GM18517 (cell line): Measurements from ENCODE around the gene RYR3.

Experiments used
- ATAC-seq: cut with Tn5 transposase; IDR thresholded peaks from one replicate; pipeline ENCODE4 v1.9.1; 2021; ENCODE audit warnings: mild to moderate bottlenecking, moderate library complexity; ENCODE audit not compliant: unreplicated experiment

RYR3 gene

GRCh38 chr15:33310481-33311311, at the start of gene RYR3:
Gene RYR3 (plus strand): TSS chr15:33310967. CDS start chr15:33311046, 79 bp downstream.
- ATAC-seq: no peak

DNA sequence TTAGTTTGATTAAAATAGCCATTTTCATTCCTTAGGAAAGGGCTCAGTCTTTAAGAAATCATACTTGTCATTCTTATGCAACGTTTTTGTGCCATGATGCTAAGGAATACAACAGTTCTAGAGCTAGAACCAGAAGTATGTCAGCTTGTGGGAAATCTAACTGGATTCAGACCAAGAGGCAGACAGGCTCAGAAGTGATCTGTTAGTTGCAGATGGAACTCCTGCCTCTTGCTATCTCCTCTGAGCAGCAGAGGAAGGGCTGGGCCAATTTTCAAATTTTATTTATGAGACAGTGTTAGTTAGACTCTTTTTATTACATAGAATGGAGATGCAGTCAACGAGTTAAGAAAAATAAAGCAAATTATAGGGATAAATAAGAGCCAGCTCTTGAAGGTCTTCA, 48.5 kb upstream of the RYR3 start:
- ATAC-seq: no peak

DNA sequence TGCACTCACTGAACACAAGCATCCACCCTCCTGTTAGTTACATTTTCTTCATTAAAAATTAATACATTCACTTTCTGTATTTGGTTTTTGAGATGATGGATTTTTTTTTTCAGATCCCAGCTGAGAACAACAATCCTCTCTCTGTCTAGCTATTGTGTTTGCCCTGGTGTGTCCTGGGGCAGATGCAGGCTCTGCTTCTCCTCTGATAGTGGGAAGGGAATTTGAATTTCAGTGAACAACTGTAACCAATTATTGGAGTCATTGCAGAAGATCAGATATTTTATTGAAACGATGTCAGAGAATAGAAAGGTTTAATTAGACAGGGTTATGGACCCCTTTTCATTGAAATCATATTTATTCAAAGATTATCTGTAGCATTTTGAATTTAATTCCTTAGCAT, 33.1 kb upstream of the RYR3 start:
- no peak for ATAC-seq

- ATAC-seq: no peak
Observed at GRCh38 chr15:33278816-33279612, 31.8 kb upstream of the RYR3 start.

- ATAC-seq: no peak
Observed at GRCh38 chr15:33279613-33280205, 31.1 kb upstream of the RYR3 start.

DNA sequence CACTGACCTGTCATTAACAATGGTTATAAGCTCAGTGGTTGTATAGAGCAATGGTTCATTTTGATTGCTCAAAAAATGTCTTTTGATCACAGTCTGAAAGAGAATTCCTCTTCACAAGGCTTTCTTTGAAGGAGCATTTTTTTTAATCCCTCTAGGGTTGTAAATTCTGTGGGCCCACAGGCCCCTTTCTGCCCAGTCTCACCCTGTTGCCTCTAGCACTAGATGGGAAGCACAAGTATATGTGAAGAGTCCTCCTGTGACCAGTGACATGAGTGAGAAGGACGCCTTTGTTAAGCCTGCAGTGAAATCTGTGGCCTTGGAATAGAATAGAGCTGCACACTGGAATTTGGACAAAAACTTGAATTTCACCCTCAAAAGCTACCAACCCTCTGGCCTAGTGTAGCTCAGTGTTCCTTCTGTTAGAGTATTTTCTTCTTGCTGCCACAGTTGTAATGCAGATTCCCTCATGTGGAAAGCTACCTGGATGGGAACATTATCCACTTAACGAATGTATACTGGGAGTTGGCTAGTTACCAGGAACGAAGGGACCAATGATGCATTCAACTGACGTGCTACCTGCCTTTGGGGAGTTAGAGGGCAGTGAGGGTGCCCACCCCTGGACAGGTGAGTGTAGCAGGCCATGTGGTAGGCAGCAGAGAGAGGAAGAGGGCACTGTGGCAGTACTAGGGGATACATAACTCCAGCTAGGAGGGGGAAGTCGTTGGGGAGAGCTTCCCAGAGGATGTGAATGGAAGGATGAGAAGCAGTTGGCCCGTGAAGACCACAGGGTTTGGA, 28.3 kb upstream of the RYR3 start:
- no peak for ATAC-seq

DNA sequence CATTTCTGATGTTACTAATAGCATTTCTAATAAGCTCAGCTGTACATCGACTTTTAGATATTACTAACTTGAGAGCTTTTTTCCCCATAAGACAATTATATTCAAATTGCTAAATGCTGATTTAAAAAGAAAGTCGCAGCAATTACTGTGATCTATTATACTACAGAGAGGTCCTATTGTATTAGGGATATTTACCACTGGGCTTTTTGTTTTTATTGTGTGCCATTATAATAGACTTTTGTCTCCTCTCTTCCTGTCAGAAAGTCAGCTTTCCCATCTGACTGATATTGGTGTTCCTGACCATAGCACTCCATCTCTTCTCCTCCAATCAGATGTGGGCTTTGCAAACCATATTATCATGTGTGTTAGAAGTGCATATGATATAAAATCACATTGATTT, 27.2 kb upstream of the RYR3 start:
- no peak for ATAC-seq

GRCh38 chr15:33284336-33284735, 26.4 kb upstream of the RYR3 start:
- ATAC-seq: no peak

DNA sequence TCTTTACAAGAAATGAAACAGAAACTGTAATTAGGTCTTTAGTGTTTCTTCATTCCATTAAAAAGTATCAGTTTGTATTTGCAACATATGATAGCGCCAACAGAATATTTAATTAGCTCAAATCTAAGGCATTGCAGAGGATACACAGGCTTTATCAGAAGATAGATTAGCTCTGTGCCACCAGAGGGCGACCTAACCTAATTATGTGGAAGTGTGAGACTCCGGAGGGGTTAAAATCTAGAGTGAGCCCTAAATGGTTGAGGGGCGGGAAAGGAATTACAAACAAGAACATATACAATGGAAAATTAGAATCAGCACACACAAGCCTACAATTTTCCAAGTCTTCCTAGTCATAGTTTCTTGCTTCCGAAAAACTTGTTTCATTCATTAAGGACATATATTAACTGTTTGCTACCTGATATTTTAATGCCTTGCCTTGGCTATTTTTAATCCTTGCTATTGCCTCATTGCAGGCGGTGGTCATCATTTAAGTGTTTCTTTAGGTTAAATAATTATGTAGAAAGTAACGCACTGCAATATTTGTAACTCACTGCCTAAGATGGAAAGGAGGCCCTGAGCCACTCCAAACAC, 18.0 kb upstream of the RYR3 start:
- ATAC-seq: no peak

GRCh38 chr15:33293713-33294334, 16.9 kb upstream of the RYR3 start:
- no peak for ATAC-seq

DNA sequence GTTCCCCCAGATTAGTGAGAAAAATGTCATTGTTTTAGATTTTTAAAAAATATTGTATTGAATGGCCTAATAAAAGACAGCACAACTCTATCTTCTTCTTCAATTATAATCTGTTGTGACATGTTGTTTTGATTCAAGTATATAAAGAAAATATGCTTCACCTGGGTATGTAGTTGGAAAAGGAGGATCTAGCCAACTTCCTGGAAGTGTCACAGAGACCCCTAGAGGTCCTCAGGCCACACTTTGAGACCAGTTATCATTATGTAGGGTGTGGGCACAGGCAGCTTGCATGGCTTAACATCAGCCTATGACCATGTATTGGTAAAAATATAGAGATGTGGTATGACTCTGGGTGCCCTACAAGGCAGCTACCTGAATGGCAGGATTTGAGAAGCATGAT, 14.7 kb upstream of the RYR3 start:
- ATAC-seq: no peak

DNA sequence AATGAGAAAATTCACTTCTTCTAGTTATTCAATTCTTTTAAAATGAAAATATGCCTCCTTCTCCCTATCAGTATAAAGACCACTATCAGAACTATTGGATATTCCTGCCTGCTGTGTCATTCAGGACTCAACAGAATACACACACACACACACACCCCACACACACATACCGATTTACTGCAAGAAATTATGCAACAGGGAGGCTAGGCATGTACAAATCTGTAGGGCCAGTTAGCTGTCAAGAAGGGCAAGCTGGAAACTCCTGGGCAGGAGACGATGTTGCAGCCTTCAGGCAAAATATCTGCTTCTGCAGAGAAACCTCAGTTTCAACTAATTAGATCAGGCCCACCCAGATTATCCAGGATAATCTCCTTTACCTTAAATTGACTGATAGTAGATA, 13.9 kb upstream of the RYR3 start:
- ATAC-seq: no peak

DNA sequence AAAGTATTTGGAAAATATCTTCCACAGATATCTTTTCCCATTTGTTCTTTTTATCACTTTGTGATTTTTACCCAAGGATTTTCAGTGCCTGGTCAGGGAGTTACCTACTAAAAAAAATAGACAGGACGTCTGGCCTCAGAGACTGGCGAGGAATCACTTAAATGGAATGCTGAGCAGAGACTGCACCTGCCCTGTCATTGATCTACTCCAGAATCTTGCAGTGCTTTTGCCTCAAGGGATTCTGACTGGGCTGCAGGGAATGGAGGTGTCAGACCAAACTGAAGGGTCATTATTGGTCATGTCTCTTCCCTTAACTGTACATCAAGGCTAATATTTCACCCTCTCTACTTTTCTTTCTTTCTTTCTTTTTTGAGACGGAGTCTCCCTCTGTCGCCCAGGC, 12.1 kb upstream of the RYR3 start:
- no peak for ATAC-seq

DNA sequence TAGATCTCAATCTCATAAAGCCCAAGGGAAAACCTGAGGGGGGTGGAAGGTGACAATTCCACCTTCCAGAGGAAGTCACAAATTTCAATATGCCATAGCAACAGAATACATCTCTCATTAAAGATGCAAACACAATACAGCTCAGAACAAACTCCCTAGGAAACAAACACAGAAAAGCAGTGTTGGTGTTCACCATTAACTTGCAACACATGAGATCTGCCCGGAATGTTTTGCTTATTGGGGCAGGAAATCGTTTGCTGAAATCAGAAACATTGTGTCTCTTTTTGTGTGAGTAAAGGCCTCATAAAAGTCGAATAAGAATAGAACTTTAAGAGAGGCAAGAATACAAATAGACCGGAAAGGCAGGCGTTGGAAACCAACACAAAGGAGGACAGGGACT, 5.8 kb upstream of the RYR3 start:
- ATAC-seq: no peak

GRCh38 chr15:33309602-33310276, 1.0 kb upstream of the RYR3 start:
- no peak for ATAC-seq

- no peak for ATAC-seq
Observed at GRCh38 chr15:33311312-33311971, 675 bp downstream of the RYR3 start.

DNA sequence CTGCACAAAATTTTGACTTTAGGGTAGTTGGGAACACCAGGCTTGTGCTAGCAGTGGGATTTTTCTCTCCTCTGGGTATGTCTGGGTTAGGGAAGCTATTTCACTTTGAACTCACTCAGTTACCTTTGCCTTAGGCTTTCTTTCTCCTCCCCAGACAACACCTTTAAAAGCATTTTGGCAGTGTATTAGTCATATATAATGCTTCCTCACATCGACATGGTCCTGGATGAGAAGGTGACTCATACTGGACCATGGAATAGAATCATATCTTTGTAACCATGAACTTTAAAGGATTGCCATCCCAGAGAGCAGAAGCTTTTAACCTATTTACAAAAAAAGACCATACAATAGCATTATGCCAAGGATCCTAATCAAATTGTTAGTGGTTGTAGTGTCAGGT, 2.7 kb downstream of the RYR3 start:
- ATAC-seq: no peak

- no peak for ATAC-seq
Observed at GRCh38 chr15:33314069-33314468, 3.3 kb downstream of the RYR3 start.

GRCh38 chr15:33315044-33315443, 4.3 kb downstream of the RYR3 start:
- no peak for ATAC-seq
